ENCODE data around the gene FLVCR2. TPM values are rescaled to one million over a fixed set of nuclear protein-coding genes. Genes with fewer than 3 reads are reported as not detected.

FLVCR2 gene
- total and polyA plus RNA-seq, 2 experiments from 2014 or later: 0.33 TPM; not detected in 1

DNA sequence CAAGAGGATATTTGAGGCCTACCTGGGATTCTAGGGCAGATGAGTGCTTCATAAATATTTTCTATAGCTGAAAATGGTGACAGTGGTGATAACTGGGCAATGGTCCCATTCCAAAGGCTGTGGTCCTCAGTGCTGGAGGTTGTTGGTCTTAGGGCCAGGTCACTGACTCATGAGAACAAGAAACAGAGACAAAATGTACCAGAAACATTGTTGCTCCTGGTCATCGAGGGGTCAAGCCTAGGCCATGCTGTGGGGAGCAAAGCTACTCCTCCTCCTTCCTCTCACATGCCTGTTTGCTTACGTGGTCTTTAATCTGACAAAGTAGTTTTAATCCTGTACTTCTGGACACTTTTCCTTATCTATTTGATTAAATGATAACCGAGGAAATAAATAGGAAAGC, 48.4 kb downstream of the FLVCR2 start:
- no peaks in the 10 kb centered on the region for H3K79me2 ChIP-seq (ENCODE audit: insufficient read depth)
- no peaks in the 10 kb centered on the region for H3K4me1 ChIP-seq (ENCODE audit: insufficient read depth)
- H3K27ac ChIP-seq: no peak overlapping the region
- H3K9me2 ChIP-seq (ENCODE audit: insufficient read depth): no peaks in the 10 kb centered on the region
- H3F3A ChIP-seq (ENCODE audit: insufficient read depth): no peaks in the 10 kb centered on the region
- no peaks in the 10 kb centered on the region for H3K36me3 ChIP-seq (ENCODE audit: low read depth)
- no peaks in the 10 kb centered on the region for H4K20me1 ChIP-seq (ENCODE audit: insufficient read depth)
- H3K27me3 ChIP-seq (replicated peaks; ENCODE audit: insufficient read depth): peaks cover 5% of the 10 kb centered on the region; the same call in 1 of the 2 replicates
- H2AFZ ChIP-seq: no peak overlapping the region
- H3K9me3 ChIP-seq (ENCODE audit: low read depth): no peaks in the 10 kb centered on the region
- in situ Hi-C loops (cut with MboI): no loop called here
- WGBS, 2 experiments (ENCODE audit: low coverage in 1 of 2, low lambda C conversion rate in 2 of 2, missing lambda C conversion rate in 2 of 2): 51 to 58% methylated on average over 3 of the region's 3 CpGs
- H3K4me2 ChIP-seq (ENCODE audit: unreplicated experiment): no peak overlapping the region
- H3K4me3 ChIP-seq: no peak overlapping the region
- no peak for TF ChIP-seq EZH2 (IDR thresholded peaks at IDR 0.05; ENCODE audit: insufficient read depth, poor library complexity, severe bottlenecking)
- no peak overlapping the region for H3K9ac ChIP-seq
- no peak for DNase-seq

- Histone ChIP-seq H4K20me1 (ENCODE audit: insufficient read depth) (no peaks in the 10 kb centered on the region), H3K9me3 (ENCODE audit: low read depth) (no peaks in the 10 kb centered on the region), H3F3A (ENCODE audit: insufficient read depth) (no peaks in the 10 kb centered on the region), H3K4me2 (ENCODE audit: unreplicated experiment) (no peak overlapping the region), H3K4me3 (no peak overlapping the region), H3K4me1 (ENCODE audit: insufficient read depth) (no peaks in the 10 kb centered on the region), H2AFZ (no peak overlapping the region), H3K9me2 (ENCODE audit: insufficient read depth) (no peaks in the 10 kb centered on the region), H3K36me3 (ENCODE audit: low read depth) (no peaks in the 10 kb centered on the region), H3K9ac (no peak overlapping the region), H3K27me3 (replicated peaks; ENCODE audit: insufficient read depth) (peaks cover 5% of the 10 kb centered on the region; the same call in 1 of the 2 replicates), H3K79me2 (ENCODE audit: insufficient read depth) (no peaks in the 10 kb centered on the region), H3K27ac (no peak overlapping the region)
- no peak for DNase-seq
- TF ChIP-seq EZH2 (IDR thresholded peaks at IDR 0.05; ENCODE audit: insufficient read depth, poor library complexity, severe bottlenecking) (no peak), EZH2phosphoT487 (IDR thresholded peaks at IDR 0.05; ENCODE audit: insufficient read depth, low read depth) (no peak)
- in situ Hi-C loops (cut with MboI): no loop called here
- 47 to 56% methylated on average over 4 of the region's 4 CpGs for WGBS, 2 experiments (ENCODE audit: low coverage in 1 of 2, low lambda C conversion rate in 2 of 2, missing lambda C conversion rate in 2 of 2)
Measured at GRCh38 chr14:75627406-75627805, 49.0 kb downstream of the FLVCR2 start.

DNA sequence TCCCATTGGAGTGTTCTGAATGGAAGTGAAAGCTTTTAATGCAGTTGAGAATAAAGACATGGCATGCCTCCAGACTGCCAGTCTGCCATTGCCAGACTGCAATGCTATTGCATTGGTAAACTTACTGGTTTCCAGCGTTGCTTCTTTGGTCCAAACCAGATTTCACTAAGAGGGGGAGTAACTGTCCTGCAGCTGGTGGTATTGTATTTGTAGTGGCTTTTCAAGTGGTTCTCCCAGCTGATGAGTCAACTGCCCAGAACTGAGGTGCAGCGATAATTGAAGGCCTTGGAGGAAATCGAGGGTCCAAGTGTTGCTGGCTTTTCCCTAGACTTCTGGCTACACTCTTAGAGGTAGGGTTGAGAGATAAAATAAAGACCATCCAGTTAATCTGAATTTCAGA, 50.4 kb downstream of the FLVCR2 start:
- H3K36me3 ChIP-seq (ENCODE audit: low read depth): no peaks in the 10 kb centered on the region
- no peak overlapping the region for H2AFZ ChIP-seq
- H3K9me2 ChIP-seq (ENCODE audit: insufficient read depth): no peaks in the 10 kb centered on the region
- no peak overlapping the region for H3K4me3 ChIP-seq
- TF ChIP-seq EZH2phosphoT487 (IDR thresholded peaks at IDR 0.05; ENCODE audit: insufficient read depth, low read depth): no peak
- no peak for TF ChIP-seq EZH2 (IDR thresholded peaks at IDR 0.05; ENCODE audit: insufficient read depth, poor library complexity, severe bottlenecking)
- WGBS, 2 experiments (ENCODE audit: low coverage in 1 of 2, low lambda C conversion rate in 2 of 2, missing lambda C conversion rate in 2 of 2): 60 to 63% methylated on average over 3 of the region's 3 CpGs
- no peak overlapping the region for H3K27ac ChIP-seq
- H3K27me3 ChIP-seq (replicated peaks; ENCODE audit: insufficient read depth): peaks cover 11% of the 10 kb centered on the region
- no peak overlapping the region for H3K9ac ChIP-seq
- DNase-seq: no peak
- H3K9me3 ChIP-seq (ENCODE audit: low read depth): no peaks in the 10 kb centered on the region
- H4K20me1 ChIP-seq (ENCODE audit: insufficient read depth): no peaks in the 10 kb centered on the region
- no peaks in the 10 kb centered on the region for H3F3A ChIP-seq (ENCODE audit: insufficient read depth)
- no peak overlapping the region for H3K4me2 ChIP-seq (ENCODE audit: unreplicated experiment)
- in situ Hi-C loops (cut with MboI): no loop called here
- no peaks in the 10 kb centered on the region for H3K4me1 ChIP-seq (ENCODE audit: insufficient read depth)
- no peaks in the 10 kb centered on the region for H3K79me2 ChIP-seq (ENCODE audit: insufficient read depth)

- no peak overlapping the region for H3K4me3 ChIP-seq
- H3K9me2 ChIP-seq (ENCODE audit: insufficient read depth): no peaks in the 10 kb centered on the region
- H3K9me3 ChIP-seq (ENCODE audit: low read depth): no peaks in the 10 kb centered on the region
- no peak overlapping the region for H3K27ac ChIP-seq
- H3K36me3 ChIP-seq (ENCODE audit: low read depth): no peaks in the 10 kb centered on the region
- H3K4me2 ChIP-seq (ENCODE audit: unreplicated experiment): no peak overlapping the region
- no peaks in the 10 kb centered on the region for H3K79me2 ChIP-seq (ENCODE audit: insufficient read depth)
- no peak overlapping the region for H3K9ac ChIP-seq
- 59 to 63% methylated on average over 6 of the region's 6 CpGs for whole genome bisulfite sequencing, 2 experiments (ENCODE audit: low coverage in 1 of 2, low lambda C conversion rate in 2 of 2, missing lambda C conversion rate in 2 of 2)
- H3K4me1 ChIP-seq (ENCODE audit: insufficient read depth): no peaks in the 10 kb centered on the region
- in situ Hi-C loops (cut with MboI): no loop called here
- TF ChIP-seq EZH2phosphoT487 (IDR thresholded peaks at IDR 0.05; ENCODE audit: insufficient read depth, low read depth) (no peak), EZH2 (IDR thresholded peaks at IDR 0.05; ENCODE audit: insufficient read depth, poor library complexity, severe bottlenecking) (no peak)
- no peaks in the 10 kb centered on the region for H4K20me1 ChIP-seq (ENCODE audit: insufficient read depth)
- H3K27me3 ChIP-seq (replicated peaks; ENCODE audit: insufficient read depth): peaks cover 11% of the 10 kb centered on the region
- no peak overlapping the region for H2AFZ ChIP-seq
- H3F3A ChIP-seq (ENCODE audit: insufficient read depth): no peaks in the 10 kb centered on the region
- DNase-seq: no peak
Measured at GRCh38 chr14:75630695-75631452, 52.5 kb downstream of the FLVCR2 start.

Data from GM23248 (cell line).